Measurements from ENCODE around the gene CCDC127.

DNA sequence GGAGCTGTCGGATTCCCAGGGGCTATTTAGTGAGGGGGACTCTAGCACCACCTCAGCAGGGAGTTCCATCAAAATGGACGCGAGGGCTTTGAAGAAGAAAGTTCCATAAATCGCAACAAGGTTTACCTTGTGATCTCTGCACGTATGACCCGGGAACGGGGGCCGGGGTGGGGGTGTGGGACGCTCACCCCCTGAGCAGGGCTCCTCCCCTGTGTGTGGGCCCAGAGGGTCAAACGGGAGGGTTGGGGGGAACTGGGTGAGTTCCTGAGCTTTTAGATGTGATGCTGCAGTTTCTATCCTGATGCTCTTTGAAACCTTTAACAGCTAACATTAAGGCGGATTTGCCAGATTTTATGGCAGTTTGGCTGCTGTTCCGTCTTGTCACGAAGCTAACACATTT lies 45.5 kb downstream of the CCDC127 start:
- TF ChIP-seq, protein P1, sequence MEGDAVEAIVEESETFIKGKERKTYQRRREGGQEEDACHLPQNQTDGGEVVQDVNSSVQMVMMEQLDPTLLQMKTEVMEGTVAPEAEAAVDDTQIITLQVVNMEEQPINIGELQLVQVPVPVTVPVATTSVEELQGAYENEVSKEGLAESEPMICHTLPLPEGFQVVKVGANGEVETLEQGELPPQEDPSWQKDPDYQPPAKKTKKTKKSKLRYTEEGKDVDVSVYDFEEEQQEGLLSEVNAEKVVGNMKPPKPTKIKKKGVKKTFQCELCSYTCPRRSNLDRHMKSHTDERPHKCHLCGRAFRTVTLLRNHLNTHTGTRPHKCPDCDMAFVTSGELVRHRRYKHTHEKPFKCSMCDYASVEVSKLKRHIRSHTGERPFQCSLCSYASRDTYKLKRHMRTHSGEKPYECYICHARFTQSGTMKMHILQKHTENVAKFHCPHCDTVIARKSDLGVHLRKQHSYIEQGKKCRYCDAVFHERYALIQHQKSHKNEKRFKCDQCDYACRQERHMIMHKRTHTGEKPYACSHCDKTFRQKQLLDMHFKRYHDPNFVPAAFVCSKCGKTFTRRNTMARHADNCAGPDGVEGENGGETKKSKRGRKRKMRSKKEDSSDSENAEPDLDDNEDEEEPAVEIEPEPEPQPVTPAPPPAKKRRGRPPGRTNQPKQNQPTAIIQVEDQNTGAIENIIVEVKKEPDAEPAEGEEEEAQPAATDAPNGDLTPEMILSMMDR (IDR thresholded peaks at IDR 0.05), result no peak
- TF ChIP-seq POLR2A (IDR thresholded peaks at IDR 0.05), result no peak
